ENCODE data around the gene MSTN.
"Not testable (repeated sequence)": the region's sequence is repeated elsewhere in the genome, so short reads cannot be mapped to it uniquely, and the experiment has no call there.

Gene MSTN

GRCh38 chr2:190063624-190064023, 1.1 kb upstream of the MSTN start:
- no peak for DNase-seq (ENCODE audit: low read depth)

- no peak for DNase-seq (ENCODE audit: low read depth)
These were observed 476 bp downstream of the MSTN start for GRCh38 chr2:190062053-190062452.

GRCh38 chr2:190060626-190061025, 1.9 kb downstream of the MSTN start:
- no peak for DNase-seq (ENCODE audit: low read depth)

- no peak for DNase-seq (ENCODE audit: low read depth)
These were observed 2.5 kb downstream of the MSTN start for GRCh38 chr2:190060019-190060418.

GRCh38 chr2:190053426-190053825, 9.1 kb downstream of the MSTN start:
- DNase-seq (ENCODE audit: low read depth), result no peak

- DNase-seq (ENCODE audit: low read depth), result no peak
These were observed 10.2 kb downstream of the MSTN start for GRCh38 chr2:190052307-190052706.

GRCh38 chr2:190051223-190051622, 11.3 kb downstream of the MSTN start:
- DNase-seq (ENCODE audit: low read depth), result no peak

- no peak for DNase-seq (ENCODE audit: low read depth)
These were observed 12.5 kb downstream of the MSTN start for GRCh38 chr2:190050001-190050400.

GRCh38 chr2:190044866-190045265, 17.7 kb downstream of the MSTN start:
- no peak for DNase-seq (ENCODE audit: low read depth)

GRCh38 chr2:190043441-190043840, 19.1 kb downstream of the MSTN start:
- DNase-seq (ENCODE audit: low read depth), result no peak

GRCh38 chr2:190036071-190036470, 26.5 kb downstream of the MSTN start:
- no peak for DNase-seq (ENCODE audit: low read depth)

GRCh38 chr2:190034417-190034816, 28.1 kb downstream of the MSTN start:
- DNase-seq (ENCODE audit: low read depth), result not testable (repeated sequence)

- no peak for DNase-seq (ENCODE audit: low read depth)
These were observed 30.4 kb downstream of the MSTN start for GRCh38 chr2:190031969-190032618.

- DNase-seq (ENCODE audit: low read depth), result peak; percentile 5
These were observed 38.7 kb downstream of the MSTN start for GRCh38 chr2:190023860-190024259.

- no peak for DNase-seq (ENCODE audit: low read depth)
These were observed 41.8 kb downstream of the MSTN start for GRCh38 chr2:190020720-190021119.

- no peak for DNase-seq (ENCODE audit: low read depth)
These were observed 44.7 kb downstream of the MSTN start for GRCh38 chr2:190017837-190018236.

GRCh38 chr2:190015969-190016368, 46.6 kb downstream of the MSTN start:
- not testable (repeated sequence) for DNase-seq (ENCODE audit: low read depth)
